HL-60/S4 (cell line): ENCODE data around the gene DMRTC2.

Source experiments
- in situ Hi-C: fragments of 300-500 bp; cut with MboI; formaldehyde crosslinking; loops from 2 replicates; pipeline ENCODE4 v1.14.3; 2022; ENCODE audit warnings: low sequenced_read_pairs

Gene DMRTC2

DNA sequence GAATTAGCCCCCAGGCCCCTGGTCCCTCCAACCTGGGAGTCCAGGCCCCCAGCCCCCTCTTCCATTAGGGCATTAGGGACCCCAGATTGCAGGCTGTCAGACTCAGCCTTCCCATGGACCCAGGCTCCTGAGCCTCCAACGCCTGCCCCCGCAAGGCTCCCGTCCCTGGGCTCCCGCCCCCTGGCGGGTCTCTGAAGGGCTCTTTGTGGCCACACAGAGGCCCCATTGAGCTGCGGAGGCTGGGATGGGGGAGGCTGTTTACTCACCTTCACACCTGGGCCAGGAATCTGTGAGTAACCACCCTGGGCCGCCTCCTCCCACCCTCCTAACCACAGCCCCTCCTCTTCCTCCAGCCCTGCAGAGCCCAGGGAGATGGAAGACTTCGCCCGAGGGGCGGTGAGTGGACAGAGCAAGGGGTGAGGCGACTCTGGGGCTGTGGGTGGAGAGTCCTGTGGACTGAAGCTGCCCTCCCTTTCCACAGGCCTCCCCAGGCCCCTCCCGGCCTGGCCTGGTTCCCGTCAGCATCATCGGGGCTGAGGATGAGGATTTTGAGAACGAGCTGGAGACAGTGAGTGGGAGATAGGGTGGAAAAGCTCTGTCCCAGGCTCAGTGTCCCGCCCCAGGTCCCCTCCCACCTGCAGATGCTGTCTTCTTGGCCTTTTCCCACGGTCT lies 43.0 kb downstream of the DMRTC2 start:
- in situ Hi-C loops: no loop called here

DNA sequence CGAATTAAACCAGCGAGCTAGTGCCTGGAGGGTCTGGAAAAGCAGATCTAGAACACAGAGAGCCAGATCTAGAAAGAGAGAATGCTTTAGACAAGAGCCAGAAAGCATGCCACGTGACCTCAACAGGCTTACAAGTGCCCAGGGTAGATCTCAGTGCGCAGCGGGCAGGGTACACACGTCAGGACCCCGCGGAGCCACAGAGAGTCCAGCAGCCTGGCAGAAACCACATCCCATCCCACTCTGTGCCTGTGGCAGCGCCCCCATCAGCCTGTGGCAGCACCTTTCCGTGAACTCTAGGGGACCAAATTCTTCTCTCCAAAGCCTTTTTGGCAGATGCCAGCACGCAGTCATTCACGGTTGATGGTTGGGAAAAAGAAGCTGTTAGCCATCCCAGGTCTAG lies 44.1 kb downstream of the DMRTC2 start:
- in situ Hi-C loops: no loop called here

DNA sequence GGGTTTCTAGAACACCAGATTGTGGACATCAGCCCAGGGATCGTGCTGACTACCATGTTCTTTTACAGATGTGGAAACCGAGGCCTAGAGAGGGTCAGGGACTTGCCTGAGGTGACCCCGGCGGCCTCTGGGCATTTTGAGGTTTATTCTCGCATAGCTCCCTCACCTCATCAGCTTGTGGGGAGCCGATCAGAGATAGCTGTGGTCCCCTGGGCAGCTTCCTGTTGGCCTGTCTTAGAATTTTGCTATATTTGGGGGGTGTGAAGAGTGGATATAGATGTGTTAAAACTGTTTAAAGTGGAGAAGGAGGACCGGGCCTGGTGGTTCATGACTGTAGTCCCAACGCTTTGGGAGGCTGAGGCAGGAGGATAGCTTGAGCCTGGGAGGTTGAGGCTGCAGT lies 45.1 kb downstream of the DMRTC2 start:
- in situ Hi-C loops: no loop called here

DNA sequence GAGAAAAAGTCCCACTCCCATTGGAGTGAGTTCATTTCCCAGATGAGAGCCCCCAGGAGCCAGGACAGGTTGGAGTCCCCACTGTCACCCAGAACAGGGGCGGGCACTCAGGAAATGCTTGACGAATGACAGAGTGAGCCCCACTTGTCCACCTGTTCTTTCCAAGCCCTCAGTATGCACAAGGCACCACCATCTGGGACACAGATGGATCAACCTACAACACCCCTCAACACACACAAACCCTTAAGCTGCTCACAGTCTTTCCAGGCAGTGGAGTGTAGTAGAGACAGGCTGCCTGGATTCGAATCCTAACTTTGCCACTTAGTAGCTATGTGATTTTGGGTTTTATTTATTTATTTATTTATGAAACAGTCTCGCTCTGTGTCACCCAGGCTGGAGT lies 46.1 kb downstream of the DMRTC2 start:
- in situ Hi-C loops: no loop called here

DNA sequence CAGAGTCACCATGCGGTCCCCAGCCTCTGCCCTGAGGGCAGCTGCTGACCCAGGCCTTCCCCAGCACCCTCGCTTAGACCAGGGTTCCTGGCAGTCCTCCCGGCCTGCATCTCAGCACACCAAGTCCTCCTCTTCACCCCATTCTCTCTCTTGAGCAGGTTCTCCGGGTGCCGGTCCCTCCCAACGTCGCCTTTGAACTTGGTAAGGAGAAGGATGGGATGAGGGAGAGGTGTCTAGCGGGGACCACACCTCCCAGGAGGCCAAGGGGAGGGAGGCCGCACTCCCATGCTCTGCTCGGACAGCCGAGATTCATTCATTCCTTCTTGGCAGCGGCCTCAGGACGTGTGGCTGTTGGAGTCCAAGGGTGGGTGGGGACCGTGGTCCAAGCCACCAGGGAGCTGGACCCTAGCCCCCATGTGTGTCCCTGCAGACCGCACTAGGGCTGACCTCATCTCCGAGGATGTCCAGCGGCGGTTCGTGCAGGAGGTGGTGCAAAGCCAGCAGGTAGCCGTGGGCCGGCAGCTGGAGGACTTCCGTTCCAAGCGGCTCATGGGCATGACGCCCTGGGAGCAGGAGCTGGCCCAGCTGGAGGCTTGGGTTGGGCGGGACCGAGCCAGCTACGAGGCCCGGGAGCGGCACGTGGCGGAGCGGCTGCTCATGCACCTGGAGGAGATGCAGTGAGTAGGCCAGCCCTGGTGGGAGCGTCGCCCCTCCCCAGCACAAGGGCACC lies 47.5 kb downstream of the DMRTC2 start:
- in situ Hi-C loops: no loop called here

DNA sequence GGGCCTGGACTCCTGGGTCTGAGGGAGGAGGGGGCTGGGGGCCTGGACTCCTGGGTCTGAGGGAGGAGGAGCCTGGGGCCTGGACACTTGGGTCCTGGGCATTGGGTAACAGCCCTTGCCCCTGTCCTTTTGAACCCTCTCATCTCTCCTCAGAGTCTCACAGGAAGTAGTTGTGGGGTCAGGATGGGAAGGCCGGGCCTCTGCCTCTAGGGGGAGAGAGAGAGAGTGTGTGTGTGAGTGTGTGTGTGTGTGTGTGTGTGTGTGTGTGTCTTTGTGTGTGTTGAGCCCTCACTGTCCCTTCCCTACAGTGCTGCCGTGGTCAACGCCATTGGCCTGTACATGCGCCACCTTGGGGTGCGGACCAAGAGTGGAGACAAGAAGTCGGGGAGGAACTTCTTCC lies 49.1 kb downstream of the DMRTC2 start:
- in situ Hi-C loops: no loop called here

DNA sequence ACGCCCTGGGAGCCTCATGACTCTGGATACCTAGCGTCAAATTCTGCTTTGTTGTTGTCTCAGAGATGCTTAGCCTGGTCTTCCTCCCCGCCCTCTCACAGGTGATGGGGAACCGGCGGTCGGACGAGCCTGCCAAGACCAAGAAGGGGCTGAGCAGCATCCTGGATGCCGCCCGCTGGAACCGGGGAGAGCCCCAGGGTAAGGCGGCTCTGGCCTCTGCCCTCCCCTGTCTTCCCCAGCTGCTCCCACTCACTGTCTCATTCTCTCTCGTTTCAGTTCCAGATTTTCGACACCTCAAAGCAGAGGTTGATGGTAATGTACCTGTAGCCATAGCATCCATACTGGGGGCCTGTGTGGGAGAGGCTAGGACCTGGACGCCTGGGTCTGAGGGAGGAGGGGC lies 49.5 kb downstream of the DMRTC2 start:
- in situ Hi-C loops: no loop called here

DNA sequence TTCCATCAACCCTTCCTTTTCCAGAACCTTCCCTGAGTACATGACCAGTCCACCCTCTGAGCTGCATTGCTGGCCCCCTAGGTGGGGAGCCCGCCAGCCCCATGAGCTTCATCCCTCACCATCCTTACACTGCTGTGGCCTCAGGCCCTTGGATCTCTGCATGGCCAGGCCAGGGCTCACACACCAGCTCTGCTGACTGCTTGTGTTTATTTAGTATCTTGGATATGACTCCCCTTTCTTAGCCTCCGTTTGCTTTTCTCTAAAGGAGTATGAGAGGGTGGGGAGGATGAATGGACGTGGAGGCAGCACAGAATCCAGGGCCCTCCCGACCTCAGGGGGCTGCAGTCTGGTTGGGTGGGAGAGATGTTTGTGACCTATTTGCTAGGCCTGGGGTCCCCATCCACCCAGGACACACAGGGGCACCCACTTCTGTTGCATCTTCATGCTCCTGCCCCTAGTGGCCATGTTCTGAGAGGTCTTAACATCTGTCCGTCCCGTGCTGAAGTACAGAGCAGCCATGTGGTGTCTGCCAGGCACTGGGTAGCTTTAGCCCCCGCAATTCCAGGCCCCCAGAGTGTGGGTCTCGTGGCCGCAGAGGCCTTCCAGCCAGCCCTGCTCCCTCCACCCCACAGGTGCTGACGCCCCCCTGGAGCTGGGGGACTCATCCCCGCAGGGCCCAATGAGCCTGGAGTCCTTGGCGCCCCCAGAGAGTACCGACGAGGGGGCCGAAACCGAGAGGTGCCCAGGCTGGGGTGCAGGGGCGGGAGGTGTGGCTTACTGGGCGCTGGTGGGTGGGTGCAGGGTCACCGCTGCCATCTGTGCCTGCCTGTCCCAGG lies 51.1 kb downstream of the DMRTC2 start:
- in situ Hi-C loops: no loop called here

DNA sequence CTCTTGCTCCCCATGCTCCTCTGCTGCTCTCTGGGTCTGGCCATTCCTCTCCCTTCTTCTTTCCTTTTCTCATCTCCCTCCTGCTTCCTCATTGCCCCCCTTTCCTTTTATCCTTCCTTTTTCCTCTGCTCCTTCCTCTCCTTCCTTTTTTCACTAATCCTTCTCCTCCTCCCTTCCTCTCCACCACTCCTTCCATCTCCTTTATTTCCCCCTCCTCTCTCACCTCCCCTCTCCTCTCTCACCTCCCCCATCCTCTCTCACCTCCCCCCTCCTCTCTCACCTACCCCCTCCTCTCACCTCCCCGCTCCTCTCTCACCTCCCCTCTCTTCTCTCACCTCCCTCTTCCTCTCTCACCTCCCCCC lies 51.7 kb downstream of the DMRTC2 start:
- in situ Hi-C loops: no loop called here

DNA sequence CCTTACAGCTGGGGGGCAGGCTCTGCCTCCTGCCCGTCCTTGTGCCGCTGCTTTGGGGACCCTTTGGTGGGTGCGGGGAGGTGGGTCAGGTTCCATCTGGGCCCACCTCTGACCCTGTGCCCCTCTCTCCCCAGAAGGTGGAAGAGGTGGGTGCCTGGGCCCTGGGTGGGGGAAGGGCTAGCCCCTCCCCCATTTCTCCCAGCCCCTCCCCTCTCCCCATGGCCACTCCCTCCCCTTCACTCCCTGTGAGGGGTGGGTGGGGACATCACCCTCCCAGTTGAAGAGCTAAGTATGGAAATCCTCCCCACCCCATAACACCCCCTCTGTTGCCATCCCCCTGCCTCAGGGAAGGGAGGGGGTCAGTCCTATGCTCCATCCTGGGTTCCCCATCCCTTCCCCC lies 52.3 kb downstream of the DMRTC2 start:
- in situ Hi-C loops: no loop called here

DNA sequence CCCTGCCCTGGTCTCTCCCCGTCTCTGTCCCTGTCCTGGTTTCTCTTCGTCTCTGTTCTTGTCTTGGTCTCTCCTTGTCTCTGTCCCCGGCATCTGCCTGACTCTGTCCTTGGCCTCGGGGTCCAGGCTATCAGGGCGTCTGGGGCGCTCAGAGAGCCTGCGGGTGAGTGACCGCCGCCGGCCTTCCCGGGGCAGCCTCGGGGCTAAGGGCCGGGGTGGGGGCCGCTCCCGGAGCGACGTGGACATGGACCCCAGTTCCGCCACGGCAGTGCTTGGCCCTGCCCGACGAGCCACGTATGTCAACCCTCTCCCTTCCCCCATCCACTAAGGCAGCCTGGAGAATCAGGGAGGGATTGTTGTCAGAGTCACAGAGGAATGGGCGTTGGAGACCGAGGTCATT lies 53.0 kb downstream of the DMRTC2 start:
- in situ Hi-C loops: no loop called here

DNA sequence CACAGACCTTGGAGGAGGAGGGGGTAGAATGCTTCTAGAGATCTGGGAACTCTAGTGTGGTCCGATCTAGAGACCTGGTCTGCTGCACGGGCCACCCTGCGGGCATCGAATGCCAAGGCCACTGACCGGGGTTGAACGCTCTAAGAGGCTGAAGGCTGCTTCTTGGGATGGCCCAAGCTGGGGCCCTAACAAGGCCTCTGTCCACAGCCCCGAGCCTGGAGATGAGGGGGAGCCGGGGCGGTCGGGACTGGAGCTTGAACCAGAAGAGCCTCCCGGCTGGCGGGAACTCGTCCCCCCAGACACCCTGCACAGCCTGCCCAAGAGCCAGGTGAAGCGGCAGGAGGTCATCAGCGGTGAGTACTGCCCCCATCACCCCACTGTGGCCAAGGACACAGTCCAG lies 53.4 kb downstream of the DMRTC2 start:
- in situ Hi-C loops: no loop called here
